WTC11 (cell line): ENCODE data around the gene TLK1.

Source experiments
- CTCF ChIP-seq: fragments of 200-600 bp; IDR thresholded peaks from 2 replicates; pipeline ENCODE4 v1.8.0; 2022; ENCODE audit warnings: antibody characterized with exemption
- E2F5 ChIP-seq: sonication (generic); formaldehyde crosslinking; IDR thresholded peaks from 2 replicates; pipeline ENCODE4 v1.8.1; 2022; ENCODE audit warnings: mild to moderate bottlenecking, moderate library complexity, missing genetic modification reagents
- IRF1 ChIP-seq: sonication (generic); formaldehyde crosslinking; IDR thresholded peaks from 2 replicates; pipeline ENCODE4 v1.8.0; 2023; ENCODE audit warnings: missing genetic modification reagents
- JUN ChIP-seq: sonication (generic); formaldehyde crosslinking; IDR thresholded peaks from 2 replicates; pipeline ENCODE4 v1.8.0; 2023; ENCODE audit warnings: mild to moderate bottlenecking, missing genetic modification reagents
- USF1 ChIP-seq: sonication (generic); formaldehyde crosslinking; IDR thresholded peaks from 2 replicates; pipeline ENCODE4 v1.8.0; 2022; ENCODE audit warnings: mild to moderate bottlenecking, missing genetic modification reagents

- TF ChIP-seq IRF1 (CRISPR knock-in tag) (no peak), E2F5 (CRISPR knock-in tag) (no peak), USF1 (CRISPR knock-in tag) (no peak), CTCF (no peak), JUN (CRISPR knock-in tag) (no peak)
Observed at GRCh38 chr2:171036532-171036931, 124.2 kb downstream of the TLK1 start.
